HCEC 1CT (cell line): ENCODE measurements around the gene TMEM33.

Experiments
- DNase-seq: peaks from one replicate; pipeline ENCODE4 v3.0.0-alpha.2; 2017

TMEM33 gene

GRCh38 chr4:42008011-42008786 is 73.0 kb downstream of the TMEM33 start:
- DNase-seq: no peak
